D721Med (cell line): Measurements from ENCODE around the gene ADGRL2.
"Not testable (repeated sequence)": the region's sequence is repeated elsewhere in the genome, so short reads cannot be mapped to it uniquely, and the experiment has no call there.

Source experiments
- DNase-seq: peaks from one replicate; pipeline ENCODE4 v3.0.0; 2011; ENCODE audit warnings: low spot score; ENCODE audit not compliant: insufficient read length
- FAIRE-seq: peaks from 2 replicates; lab custom pipeline; 2011; peaks lifted over from hg19 to GRCh38; lab: Jason Lieb, UNC
- TF ChIP-seq, protein P1 (sequence below): IDR thresholded peaks from 2 replicates; pipeline ENCODE4 v1.5.1; 2012; ENCODE audit warnings: mild to moderate bottlenecking, control low read depth; ENCODE audit not compliant: insufficient read depth; ENCODE audit errors: missing control alignments

The ADGRL2 gene

DNA sequence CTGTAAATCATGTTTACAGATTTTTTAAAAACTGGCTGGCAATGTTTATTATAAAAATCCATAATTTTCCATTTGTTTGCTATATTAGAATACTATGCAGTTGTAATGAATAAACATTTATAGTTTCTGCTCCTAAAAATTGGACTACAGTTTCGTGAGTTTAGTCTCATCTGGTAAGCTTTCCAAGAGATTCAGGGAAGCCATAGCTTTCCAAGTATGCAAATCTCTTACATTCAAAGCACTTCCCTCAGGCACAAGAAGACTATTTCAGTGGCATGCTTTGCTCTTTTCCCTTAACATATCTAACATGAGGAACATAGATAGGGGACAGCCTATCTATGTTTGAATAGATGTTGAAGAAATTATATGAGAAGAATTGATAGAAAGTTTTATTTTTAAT lies 77.2 kb downstream of the ADGRL2 start:
- TF ChIP-seq, protein P1, sequence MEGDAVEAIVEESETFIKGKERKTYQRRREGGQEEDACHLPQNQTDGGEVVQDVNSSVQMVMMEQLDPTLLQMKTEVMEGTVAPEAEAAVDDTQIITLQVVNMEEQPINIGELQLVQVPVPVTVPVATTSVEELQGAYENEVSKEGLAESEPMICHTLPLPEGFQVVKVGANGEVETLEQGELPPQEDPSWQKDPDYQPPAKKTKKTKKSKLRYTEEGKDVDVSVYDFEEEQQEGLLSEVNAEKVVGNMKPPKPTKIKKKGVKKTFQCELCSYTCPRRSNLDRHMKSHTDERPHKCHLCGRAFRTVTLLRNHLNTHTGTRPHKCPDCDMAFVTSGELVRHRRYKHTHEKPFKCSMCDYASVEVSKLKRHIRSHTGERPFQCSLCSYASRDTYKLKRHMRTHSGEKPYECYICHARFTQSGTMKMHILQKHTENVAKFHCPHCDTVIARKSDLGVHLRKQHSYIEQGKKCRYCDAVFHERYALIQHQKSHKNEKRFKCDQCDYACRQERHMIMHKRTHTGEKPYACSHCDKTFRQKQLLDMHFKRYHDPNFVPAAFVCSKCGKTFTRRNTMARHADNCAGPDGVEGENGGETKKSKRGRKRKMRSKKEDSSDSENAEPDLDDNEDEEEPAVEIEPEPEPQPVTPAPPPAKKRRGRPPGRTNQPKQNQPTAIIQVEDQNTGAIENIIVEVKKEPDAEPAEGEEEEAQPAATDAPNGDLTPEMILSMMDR = no peak
- FAIRE-seq (no peak), DNase-seq (no peak)

DNA sequence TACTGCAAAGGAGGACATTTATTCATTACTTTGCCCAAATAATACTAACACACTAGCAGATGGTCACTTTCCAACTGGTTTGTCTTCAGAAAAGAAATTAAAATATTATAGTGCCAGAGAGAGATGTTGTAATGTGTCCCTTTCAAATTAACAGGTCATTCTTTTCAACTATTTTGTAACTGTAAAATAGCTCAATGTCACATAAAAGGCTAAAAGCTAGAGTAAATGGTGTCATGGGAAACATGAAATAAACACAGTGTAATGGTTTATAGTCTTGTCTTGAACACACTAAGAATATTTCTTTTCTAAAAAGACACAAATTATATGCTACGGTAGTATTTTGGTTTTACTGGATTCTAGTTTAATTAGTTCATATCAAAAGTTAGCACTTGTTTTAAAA lies 77.8 kb downstream of the ADGRL2 start:
- FAIRE-seq (no peak), DNase-seq (no peak)
- TF ChIP-seq, protein P1 = no peak

DNA sequence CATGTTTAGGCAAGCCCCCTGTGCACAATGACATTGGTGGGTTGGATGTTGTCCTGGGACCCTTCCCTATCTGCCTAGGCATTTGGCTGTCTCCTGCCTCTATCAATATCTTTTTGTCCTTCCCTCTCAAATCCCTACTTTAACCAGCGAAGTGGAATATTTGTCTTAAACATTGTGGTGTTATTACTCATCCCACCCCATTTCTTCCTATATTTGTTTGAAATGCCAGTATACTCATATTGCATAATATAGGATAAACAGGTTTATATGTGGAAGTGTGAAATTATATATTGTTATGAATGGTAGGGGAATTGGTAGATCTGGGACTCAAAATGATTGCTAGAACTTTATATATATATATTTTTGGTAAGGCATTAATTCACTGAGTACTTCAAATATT lies 80.0 kb downstream of the ADGRL2 start:
- DNase-seq = no peak
- FAIRE-seq = no peak
- TF ChIP-seq, protein P1 = no peak

DNA sequence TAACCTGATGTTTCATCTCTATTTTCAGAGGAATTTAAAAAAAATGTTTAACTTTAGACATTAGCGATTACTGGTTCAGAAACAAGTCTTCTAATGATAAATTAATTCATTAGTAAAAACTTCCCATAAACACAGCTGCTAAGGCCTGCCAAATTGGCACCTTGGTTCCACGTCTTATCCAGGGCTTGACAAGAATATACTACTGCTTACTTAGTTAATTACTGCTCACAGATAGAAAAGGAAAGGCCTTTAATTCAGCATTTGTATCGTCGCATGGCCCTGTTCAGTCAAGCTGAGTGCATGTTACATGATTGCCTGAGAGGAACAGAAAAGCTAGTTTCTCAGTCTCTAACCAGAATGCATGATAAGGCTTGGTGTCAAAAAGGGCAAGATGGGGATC lies 84.6 kb downstream of the ADGRL2 start:
- TF ChIP-seq, protein P1 = no peak
- no peak for DNase-seq
- no peak for FAIRE-seq

DNA sequence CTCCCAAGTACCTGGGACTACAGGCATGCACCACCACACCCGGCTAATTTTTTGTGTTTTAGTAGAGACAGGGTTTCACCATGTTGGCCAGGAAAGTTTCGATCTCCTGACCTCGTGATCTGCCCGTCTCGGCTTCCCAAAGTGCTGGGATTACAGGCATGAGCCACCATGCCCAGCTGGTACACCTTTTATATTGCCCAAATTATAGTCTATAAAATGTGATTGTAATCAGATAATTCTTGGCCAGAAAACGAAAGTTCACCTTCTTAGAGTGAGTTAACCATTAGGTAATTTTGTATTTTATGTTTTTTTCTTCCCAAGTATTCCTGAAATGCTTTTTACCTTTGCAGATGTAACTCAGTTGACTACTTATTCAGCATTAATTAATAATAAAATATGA lies 85.6 kb downstream of the ADGRL2 start:
- DNase-seq, FAIRE-seq: not testable (repeated sequence)

DNA sequence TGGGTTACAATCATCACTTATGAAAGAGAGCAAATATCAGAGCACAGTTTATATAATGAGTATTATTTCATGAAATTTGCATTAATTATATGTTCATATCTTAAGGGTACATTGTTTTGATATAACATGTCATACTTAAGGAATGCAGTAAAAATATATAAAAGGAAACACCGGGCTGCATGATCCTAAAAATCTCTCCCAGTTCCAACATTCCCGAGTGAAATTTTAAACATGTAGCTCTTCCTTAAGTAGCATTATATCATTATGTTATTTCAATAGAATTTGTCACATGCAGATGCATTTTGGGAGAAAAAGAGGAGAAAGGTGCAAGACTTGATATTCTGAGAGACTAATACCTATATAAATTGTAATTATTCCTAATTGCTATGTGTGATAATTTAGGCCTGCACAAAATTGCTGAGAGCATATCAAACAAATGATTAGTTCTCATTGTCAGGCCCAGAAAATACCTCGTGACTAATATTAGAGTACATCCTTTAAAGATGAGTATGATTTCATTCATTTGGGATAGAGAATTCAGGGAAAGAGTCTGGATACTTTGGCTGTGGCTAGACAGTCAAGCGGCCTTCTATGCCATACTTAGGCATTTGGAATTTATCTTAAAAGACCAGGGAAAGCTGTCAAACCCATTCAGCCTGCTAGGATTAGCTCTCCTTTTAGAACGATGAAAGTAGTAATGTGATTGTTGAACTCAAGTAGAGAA lies 86.8 kb downstream of the ADGRL2 start:
- TF ChIP-seq, protein P1 = no peak
- no peak for FAIRE-seq
- no peak for DNase-seq

DNA sequence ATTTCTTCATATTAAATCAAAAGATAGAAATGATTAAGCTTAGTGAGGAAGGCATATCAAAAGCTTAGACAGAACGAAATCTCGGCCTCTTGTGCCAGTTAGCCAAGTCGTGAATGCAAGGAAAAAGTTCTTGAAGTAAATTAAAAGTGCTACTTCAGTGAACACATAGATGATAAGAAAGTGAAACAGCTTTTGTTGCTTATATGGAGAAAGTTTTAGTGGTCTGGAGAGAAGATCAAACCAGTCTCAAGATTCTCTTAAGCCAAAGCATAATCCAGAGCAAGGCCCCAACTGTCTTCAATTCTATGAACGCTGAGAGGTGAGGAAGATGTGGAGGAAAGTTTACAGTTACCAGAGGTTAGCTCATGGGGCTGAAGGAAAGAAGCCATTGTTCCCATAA lies 88.4 kb downstream of the ADGRL2 start:
- no peak for DNase-seq
- TF ChIP-seq, protein P1 = no peak
- no peak for FAIRE-seq
